ENCODE data around the gene GLT1D1.

DNA sequence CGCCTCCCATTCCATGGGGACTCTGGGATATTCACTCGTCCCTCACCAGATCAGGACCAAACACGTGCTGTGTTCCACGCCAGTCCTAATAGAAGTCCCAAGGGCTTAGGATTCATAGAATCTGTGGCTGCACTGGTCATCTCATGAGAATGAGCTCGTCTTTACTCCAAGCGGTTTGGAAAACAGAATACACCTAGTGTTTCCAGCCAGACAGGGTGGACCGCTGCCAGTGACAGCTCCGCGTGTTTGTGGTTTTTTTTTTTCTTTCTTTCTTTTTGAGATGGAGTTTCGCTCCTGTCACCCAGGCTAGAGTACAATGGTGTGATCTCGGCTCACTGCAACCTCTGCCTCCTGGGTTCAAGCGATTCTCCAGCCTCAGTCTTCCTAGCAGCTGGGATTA lies 75.1 kb downstream of the GLT1D1 start:
- TF ChIP-seq POLR2AphosphoS5 (IDR thresholded peaks at IDR 0.05; ENCODE audit: insufficient read depth, low read depth, low read length) (no peak), CTCF (IDR thresholded peaks at IDR 0.05; ENCODE audit: extremely low read depth in 1 of 2, insufficient read depth in 1 of 2, low read depth in 1 of 2, low read length in 2 of 2) (no peak), EZH2 (IDR thresholded peaks at IDR 0.05; ENCODE audit: borderline replicate concordance, low read depth, low read length, severe bottlenecking) (no peak), POLR2A (IDR thresholded peaks at IDR 0.05; ENCODE audit: low read depth, low read length) (no peak), FOS (IDR thresholded peaks at IDR 0.05; ENCODE audit: borderline replicate concordance, insufficient read depth, low read length) (no peak), JUN (IDR thresholded peaks at IDR 0.05; ENCODE audit: borderline replicate concordance, insufficient read depth, insufficient read length, low read depth) (no peak), MYC (IDR thresholded peaks at IDR 0.05; ENCODE audit: low read depth, low read length) (no peak)
- TF ChIP-seq, protein P1, sequence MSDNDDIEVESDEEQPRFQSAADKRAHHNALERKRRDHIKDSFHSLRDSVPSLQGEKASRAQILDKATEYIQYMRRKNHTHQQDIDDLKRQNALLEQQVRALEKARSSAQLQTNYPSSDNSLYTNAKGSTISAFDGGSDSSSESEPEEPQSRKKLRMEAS (IDR thresholded peaks at IDR 0.05; ENCODE audit: insufficient read depth, insufficient read length), result no peak

Data from endothelial cell of umbilical vein (primary cell).